HL-60 (cell line): ENCODE data around the gene CDS2.

Experiments used
- GABPA ChIP-seq: IDR thresholded peaks from 2 replicates; pipeline ENCODE4 v1.6.1; 2012; ENCODE audit warnings: low read depth
- POLR2AphosphoS5 ChIP-seq: IDR thresholded peaks from 2 replicates; pipeline ENCODE4 v1.6.1; 2012; ENCODE audit warnings: low read depth
- TF ChIP-seq, protein P1 (sequence below): IDR thresholded peaks from one replicate; pipeline ENCODE4 v1.5.1; 2011; ENCODE audit warnings: low read length, control low read depth, inconsistent platforms; ENCODE audit not compliant: insufficient read depth

DNA sequence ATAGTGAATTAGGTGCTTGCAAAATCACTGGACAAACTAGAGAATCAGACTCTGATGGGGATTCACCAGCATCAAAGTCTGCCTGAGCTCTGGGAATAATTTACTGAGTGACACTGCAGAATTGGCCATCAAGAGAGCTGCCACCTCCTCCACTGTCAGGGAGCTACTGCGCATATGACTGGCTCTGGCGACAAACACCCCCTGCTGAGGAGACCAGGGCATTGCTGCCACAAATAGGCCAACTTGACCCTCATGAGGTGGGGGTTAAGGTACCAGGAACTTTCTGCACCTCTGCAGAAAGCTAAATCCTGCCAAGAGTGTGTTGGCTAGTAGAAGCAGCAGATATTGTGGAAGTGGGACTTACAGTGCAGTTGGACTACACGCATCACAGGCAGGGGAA lies 88.0 kb downstream of the CDS2 start:
- TF ChIP-seq GABPA, result no peak
- TF ChIP-seq, protein P1, sequence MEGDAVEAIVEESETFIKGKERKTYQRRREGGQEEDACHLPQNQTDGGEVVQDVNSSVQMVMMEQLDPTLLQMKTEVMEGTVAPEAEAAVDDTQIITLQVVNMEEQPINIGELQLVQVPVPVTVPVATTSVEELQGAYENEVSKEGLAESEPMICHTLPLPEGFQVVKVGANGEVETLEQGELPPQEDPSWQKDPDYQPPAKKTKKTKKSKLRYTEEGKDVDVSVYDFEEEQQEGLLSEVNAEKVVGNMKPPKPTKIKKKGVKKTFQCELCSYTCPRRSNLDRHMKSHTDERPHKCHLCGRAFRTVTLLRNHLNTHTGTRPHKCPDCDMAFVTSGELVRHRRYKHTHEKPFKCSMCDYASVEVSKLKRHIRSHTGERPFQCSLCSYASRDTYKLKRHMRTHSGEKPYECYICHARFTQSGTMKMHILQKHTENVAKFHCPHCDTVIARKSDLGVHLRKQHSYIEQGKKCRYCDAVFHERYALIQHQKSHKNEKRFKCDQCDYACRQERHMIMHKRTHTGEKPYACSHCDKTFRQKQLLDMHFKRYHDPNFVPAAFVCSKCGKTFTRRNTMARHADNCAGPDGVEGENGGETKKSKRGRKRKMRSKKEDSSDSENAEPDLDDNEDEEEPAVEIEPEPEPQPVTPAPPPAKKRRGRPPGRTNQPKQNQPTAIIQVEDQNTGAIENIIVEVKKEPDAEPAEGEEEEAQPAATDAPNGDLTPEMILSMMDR, result no peak
- no peak for TF ChIP-seq POLR2AphosphoS5
